Keratinocyte (primary cell): Measurements from ENCODE around the gene EML1. TPM values are rescaled to one million over a fixed set of nuclear protein-coding genes. Genes with fewer than 3 reads are reported as not detected.

Source experiments
- DNase-seq: peaks from one replicate; pipeline ENCODE4 v3.0.0-alpha.2; 2011; ENCODE audit warnings: low read depth, missing footprints, low spot score
- FAIRE-seq: peaks from 2 replicates; lab custom pipeline; 2011; peaks lifted over from hg19 to GRCh38; lab: Jason Lieb, UNC
- H2AFZ ChIP-seq: 2 replicates; pipeline ENCODE4 v1.6.0; 2012; ENCODE audit warnings: low read length, control low read depth, inconsistent platforms; ENCODE audit not compliant: control insufficient read depth
- H3K27ac ChIP-seq: 2 replicates; pipeline ENCODE4 v1.5.1; 2011; ENCODE audit warnings: low read length; ENCODE audit not compliant: control insufficient read depth, insufficient read depth
- H3K27me3 ChIP-seq: 3 replicates; pipeline ENCODE4 v1.6.0; 2011; ENCODE audit warnings: low read length; ENCODE audit not compliant: control insufficient read depth, insufficient read depth; ENCODE audit errors: extremely low read depth
- H3K36me3 ChIP-seq, 2 experiments: 2 replicates in 1 of 2; 3 replicates in 1 of 2; pipeline ENCODE4 v1.5.1; 2011; ENCODE audit warnings: low read length in 2 of 2, mild to moderate bottlenecking in 1 of 2; ENCODE audit not compliant: control insufficient read depth in 2 of 2, insufficient read depth in 2 of 2; ENCODE audit errors: extremely low read depth in 1 of 2
- H3K4me1 ChIP-seq: 3 replicates; pipeline ENCODE4 v1.5.1; 2011; ENCODE audit warnings: low read length; ENCODE audit not compliant: control insufficient read depth, insufficient read depth; ENCODE audit errors: extremely low read depth
- H3K4me2 ChIP-seq: 3 replicates; pipeline ENCODE4 v1.6.0; 2011; ENCODE audit warnings: low read depth, low read length; ENCODE audit not compliant: control insufficient read depth, insufficient read depth; ENCODE audit errors: extremely low read depth
- H3K4me3 ChIP-seq, 3 experiments: fragments of 200-600 bp in 1 of 3; sonication (generic) in 1 of 3; 2 replicates in 2 of 3; 3 replicates in 1 of 3; pipeline ENCODE4 v1.5.1; 2011 to 2016; ENCODE audit warnings: low read length in 3 of 3, mild to moderate bottlenecking in 3 of 3, control low read depth in 2 of 3, inconsistent platforms in 1 of 3, low read depth in 1 of 3, mixed read lengths in 1 of 3, mixed run types in 1 of 3, moderate library complexity in 1 of 3; ENCODE audit not compliant: control insufficient read depth in 2 of 3, insufficient read depth in 2 of 3; ENCODE audit errors: extremely low read depth in 1 of 3
- H3K79me2 ChIP-seq: 2 replicates; pipeline ENCODE4 v1.6.0; 2012; ENCODE audit warnings: low read length; ENCODE audit not compliant: control insufficient read depth, insufficient read depth
- H3K9ac ChIP-seq: 3 replicates; pipeline ENCODE4 v1.6.0; 2011; ENCODE audit warnings: low read length; ENCODE audit not compliant: control insufficient read depth, insufficient read depth; ENCODE audit errors: extremely low read depth
- H3K9me1 ChIP-seq: 3 replicates; pipeline ENCODE4 v1.6.0; 2011; ENCODE audit warnings: low read length; ENCODE audit not compliant: control insufficient read depth, insufficient read depth; ENCODE audit errors: extremely low read depth
- H3K9me3 ChIP-seq: 2 replicates; pipeline ENCODE4 v1.5.1; 2012; ENCODE audit warnings: low read depth, low read length; ENCODE audit not compliant: control insufficient read depth
- H4K20me1 ChIP-seq: 3 replicates; pipeline ENCODE4 v1.6.0; 2011; ENCODE audit warnings: low read length; ENCODE audit not compliant: control insufficient read depth, insufficient read depth; ENCODE audit errors: extremely low read depth
- EZH2 ChIP-seq: IDR thresholded peaks from one replicate; pipeline ENCODE4 v1.6.1; 2012; ENCODE audit warnings: inconsistent platforms, mild to moderate bottlenecking, low read length, moderate library complexity
- dilution Hi-C: fragments of 300-500 bp; cut with MboI; formaldehyde crosslinking; loops from one replicate; pipeline ENCODE4 v1.7.0; 2020; ENCODE audit warnings: low sequenced_read_pairs; ENCODE audit not compliant: extremely low pct_ligation_motif_present
- polyA plus RNA-seq, 5 experiments: library from polyadenylated mRNA; depleted of rRNA in 3 of 5; stranded (reverse) in 3 of 5; stranded (forward) in 1 of 5; unstranded in 1 of 5; fragments of >200 nt; gene quantifications; 1 replicate in 1 of 5; 2 replicates in 3 of 5; 3 replicates in 1 of 5; pipeline versions ENCODE4 v1.2.1 to v1.2.3, GENCODE V29; 2011 to 2012; ENCODE audit warnings: missing spikeins in 2 of 5, low read depth in 1 of 5, low replicate concordance in 1 of 5
- TF ChIP-seq, protein P1 (sequence below), 3 experiments: IDR thresholded peaks in 1 of 3; conservative IDR thresholded peaks in 1 of 3; optimal IDR thresholded peaks in 1 of 3; 2 replicates in 2 of 3; 3 replicates in 1 of 3; pipeline versions ENCODE3 to v1.5.1; 2011; ENCODE audit warnings: low read length in 3 of 3, mild to moderate bottlenecking in 3 of 3, moderate library complexity in 2 of 3, control low read depth in 1 of 3, inconsistent platforms in 1 of 3; ENCODE audit not compliant: insufficient read depth in 2 of 3; ENCODE audit errors: extremely low read depth in 1 of 3

The EML1 gene
- polyA plus RNA-seq, 1 donor (not counting 4 experiments of a cell fraction or from before 2014, with no cell fraction given): 0.84 TPM

DNA sequence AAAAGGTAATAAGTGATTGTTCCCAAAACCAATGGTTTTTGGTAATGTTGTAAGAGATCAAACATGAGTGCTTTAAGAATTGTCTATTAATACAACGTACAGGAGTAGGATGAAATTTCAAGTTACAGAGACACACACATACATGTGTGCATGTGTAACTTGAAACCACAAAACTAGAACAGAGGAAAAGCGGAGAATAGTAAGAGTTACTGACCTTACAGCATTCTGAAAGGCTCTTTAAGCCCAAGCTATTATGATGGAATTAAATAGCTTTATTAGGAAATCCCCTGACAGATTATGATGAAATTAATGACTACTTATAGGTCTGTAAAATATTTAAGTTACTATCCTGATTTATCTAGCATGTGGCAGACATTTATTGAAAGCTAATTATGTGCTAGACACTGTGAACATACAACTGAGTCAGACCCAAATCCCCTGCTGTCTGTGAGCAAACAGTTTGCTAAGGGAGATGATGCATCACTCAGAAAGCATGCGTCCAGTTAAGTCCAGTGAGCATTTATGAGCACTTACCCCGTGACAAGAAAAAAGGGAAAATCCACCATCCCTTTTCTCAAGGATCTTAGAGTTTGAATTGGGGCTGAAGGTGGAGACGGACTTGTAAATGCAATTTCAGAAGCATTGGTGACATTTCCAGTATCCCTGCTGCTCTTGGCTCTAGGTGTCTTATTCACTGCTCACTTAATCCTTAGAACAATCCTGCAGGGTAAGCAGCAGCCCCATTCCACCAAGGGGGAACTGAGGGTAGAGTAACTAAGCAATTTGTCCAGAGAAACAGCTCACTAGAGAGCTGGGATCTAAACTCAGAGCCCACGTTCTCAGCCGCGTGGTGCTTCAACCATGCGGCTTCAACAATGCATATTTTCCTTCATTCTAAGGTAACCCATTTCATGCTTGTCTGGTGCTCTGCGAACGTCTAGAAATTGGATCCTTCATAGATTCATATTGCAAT, 117.4 kb downstream of the EML1 start:
- Histone ChIP-seq H4K20me1 (no peaks in the 10 kb centered on the region), H3K9me3 (no peaks in the 10 kb centered on the region), H3K9me1 (no peaks in the 10 kb centered on the region), H3K4me2 (no peak overlapping the region), H3K4me3 (no peak overlapping the region), H3K36me3 (no peaks in the 10 kb centered on the region), H2AFZ (no peak overlapping the region), H3K4me1 (no peaks in the 10 kb centered on the region), H3K9ac (no peak overlapping the region), H3K27ac (no peak overlapping the region), H3K79me2 (no peaks in the 10 kb centered on the region), H3K27me3 (no peaks in the 10 kb centered on the region)
- dilution Hi-C loops: no loop called here
- FAIRE-seq: no peak
- no peak for DNase-seq
- no peak for TF ChIP-seq EZH2
- TF ChIP-seq, protein P1, sequence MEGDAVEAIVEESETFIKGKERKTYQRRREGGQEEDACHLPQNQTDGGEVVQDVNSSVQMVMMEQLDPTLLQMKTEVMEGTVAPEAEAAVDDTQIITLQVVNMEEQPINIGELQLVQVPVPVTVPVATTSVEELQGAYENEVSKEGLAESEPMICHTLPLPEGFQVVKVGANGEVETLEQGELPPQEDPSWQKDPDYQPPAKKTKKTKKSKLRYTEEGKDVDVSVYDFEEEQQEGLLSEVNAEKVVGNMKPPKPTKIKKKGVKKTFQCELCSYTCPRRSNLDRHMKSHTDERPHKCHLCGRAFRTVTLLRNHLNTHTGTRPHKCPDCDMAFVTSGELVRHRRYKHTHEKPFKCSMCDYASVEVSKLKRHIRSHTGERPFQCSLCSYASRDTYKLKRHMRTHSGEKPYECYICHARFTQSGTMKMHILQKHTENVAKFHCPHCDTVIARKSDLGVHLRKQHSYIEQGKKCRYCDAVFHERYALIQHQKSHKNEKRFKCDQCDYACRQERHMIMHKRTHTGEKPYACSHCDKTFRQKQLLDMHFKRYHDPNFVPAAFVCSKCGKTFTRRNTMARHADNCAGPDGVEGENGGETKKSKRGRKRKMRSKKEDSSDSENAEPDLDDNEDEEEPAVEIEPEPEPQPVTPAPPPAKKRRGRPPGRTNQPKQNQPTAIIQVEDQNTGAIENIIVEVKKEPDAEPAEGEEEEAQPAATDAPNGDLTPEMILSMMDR (optimal IDR thresholded peaks at IDR 0.05 in 1 of 3, IDR thresholded peaks at IDR 0.05 in 1 of 3, conservative IDR thresholded peaks at IDR 0.05 in 1 of 3; ENCODE audit: extremely low read depth in 1 of 3, insufficient read depth in 2 of 3, low read length in 3 of 3): no peak

DNA sequence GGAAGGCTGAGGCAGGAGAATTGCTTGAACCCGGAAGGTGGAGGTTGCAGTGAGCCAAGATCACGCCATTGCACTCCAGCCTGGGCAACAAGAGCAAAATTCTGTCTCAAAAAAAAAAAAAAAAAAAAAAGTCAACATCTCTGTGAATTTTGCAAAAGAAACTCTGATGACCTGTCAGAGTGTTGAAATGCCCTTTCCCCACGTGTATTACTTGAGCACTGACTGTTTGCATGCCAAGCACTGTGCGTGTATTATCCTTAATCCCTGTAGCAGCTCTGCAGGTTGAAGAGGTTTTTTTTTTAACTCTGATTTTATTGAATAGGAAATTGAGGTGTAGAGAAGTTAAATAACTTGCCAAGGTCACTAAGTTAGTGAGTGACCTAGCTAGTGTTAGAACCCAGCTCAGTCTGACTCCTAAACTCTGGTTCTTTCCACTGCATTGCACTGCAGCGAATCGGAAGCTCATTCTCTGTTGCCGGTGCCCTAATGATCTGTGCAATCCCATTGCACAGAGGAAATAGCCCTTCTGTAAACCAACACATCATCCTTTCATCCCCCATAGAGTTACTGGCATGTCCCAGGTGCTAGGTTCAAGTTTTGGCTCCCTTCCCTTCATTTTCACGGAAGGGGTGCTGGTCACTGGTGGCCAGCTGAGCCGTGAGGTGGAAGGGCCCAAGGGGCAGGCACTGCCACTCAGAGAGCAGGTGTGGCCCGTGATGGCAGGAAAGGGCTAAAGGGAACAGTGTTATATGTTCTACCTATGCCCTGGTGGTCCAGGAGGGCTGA, 122.3 kb downstream of the EML1 start:
- Histone ChIP-seq H3K27me3 (peaks cover 5% of the 10 kb centered on the region), H4K20me1 (no peaks in the 10 kb centered on the region), H3K4me3 (no peak overlapping the region), H3K9me3 (no peaks in the 10 kb centered on the region), H3K36me3 (no peaks in the 10 kb centered on the region), H2AFZ (no peak overlapping the region), H3K4me2 (no peak overlapping the region), H3K79me2 (no peaks in the 10 kb centered on the region), H3K9ac (no peak overlapping the region), H3K4me1 (no peaks in the 10 kb centered on the region), H3K9me1 (no peaks in the 10 kb centered on the region), H3K27ac (no peak overlapping the region)
- TF ChIP-seq, protein P1 (optimal IDR thresholded peaks at IDR 0.05 in 1 of 3, IDR thresholded peaks at IDR 0.05 in 1 of 3, conservative IDR thresholded peaks at IDR 0.05 in 1 of 3; ENCODE audit: extremely low read depth in 1 of 3, insufficient read depth in 2 of 3, low read length in 3 of 3): no peak
- no peak for TF ChIP-seq EZH2
- dilution Hi-C loops: no loop called here
- DNase-seq: no peak
- no peak for FAIRE-seq
